OCI-LY1 (cell line): Measurements from ENCODE around the gene VEPH1.

ENCODE experiments used
- H2AFZ ChIP-seq: fragments of 200-600 bp; sonication (generic), shearing (Covaris generic); 2 replicates; pipeline ENCODE4 v1.6.0; 2014; ENCODE audit warnings: antibody characterized with exemption, mild to moderate bottlenecking, low read length
- H3F3A ChIP-seq: fragments of 200-600 bp; sonication (generic), shearing (Covaris generic); 2 replicates; pipeline ENCODE4 v1.6.0; 2014; ENCODE audit warnings: mild to moderate bottlenecking, antibody characterized with exemption, low read length, moderate library complexity; ENCODE audit not compliant: insufficient read depth
- H3K27ac ChIP-seq: fragments of 200-600 bp; sonication (generic); 2 replicates; pipeline ENCODE4 v1.5.1; 2014; ENCODE audit warnings: low read length, mixed run types, mild to moderate bottlenecking, low read depth; ENCODE audit not compliant: poor library complexity, severe bottlenecking
- H3K27me3 ChIP-seq: fragments of 200-600 bp; sonication (generic); 2 replicates; pipeline ENCODE4 v1.6.0; 2014; ENCODE audit warnings: antibody characterized with exemption, mild to moderate bottlenecking, low read length, moderate library complexity; ENCODE audit not compliant: insufficient read depth
- H3K36me3 ChIP-seq: fragments of 200-600 bp; sonication (generic); 2 replicates; pipeline ENCODE4 v1.6.1; 2014; ENCODE audit warnings: mild to moderate bottlenecking, antibody characterized with exemption, low read length, moderate library complexity, mixed read lengths; ENCODE audit not compliant: insufficient read depth
- H3K4me1 ChIP-seq: fragments of 200-600 bp; sonication (generic); 2 replicates; pipeline ENCODE4 v1.5.1; 2014; ENCODE audit warnings: mild to moderate bottlenecking, low read length, moderate library complexity; ENCODE audit not compliant: insufficient read depth, severe bottlenecking
- H3K4me2 ChIP-seq: fragments of 200-600 bp; sonication (generic), shearing (Covaris generic); 2 replicates; pipeline ENCODE4 v1.6.1; 2014; ENCODE audit warnings: low read length
- H3K4me3 ChIP-seq: fragments of 200-600 bp; sonication (generic); 2 replicates; pipeline ENCODE4 v1.5.1; 2014; ENCODE audit warnings: low read length, low read depth, mild to moderate bottlenecking, mixed read lengths; ENCODE audit not compliant: poor library complexity, severe bottlenecking
- H3K79me2 ChIP-seq: fragments of 200-600 bp; shearing (Covaris generic); 2 replicates; pipeline ENCODE4 v1.6.1; 2016; ENCODE audit warnings: mixed run types, low read length, mixed read lengths; ENCODE audit not compliant: insufficient read depth
- H3K9ac ChIP-seq: fragments of 200-600 bp; sonication (generic), shearing (Covaris generic); 2 replicates; pipeline ENCODE4 v1.6.1; 2014; ENCODE audit warnings: mild to moderate bottlenecking, low read length, mixed read lengths
- H3K9me2 ChIP-seq: fragments of 200-600 bp; sonication (generic), shearing (Covaris generic); 2 replicates; pipeline ENCODE4 v1.6.1; 2014; ENCODE audit warnings: low read depth, mild to moderate bottlenecking, low read length, mixed read lengths
- H3K9me3 ChIP-seq: fragments of 200-600 bp; shearing (Covaris generic); 2 replicates; pipeline ENCODE4 v1.6.1; 2014; ENCODE audit warnings: low read length, mixed read lengths
- H4K20me1 ChIP-seq: fragments of 200-600 bp; sonication (generic), shearing (Covaris generic); 2 replicates; pipeline ENCODE4 v1.6.0; 2016; ENCODE audit warnings: mild to moderate bottlenecking, low read length; ENCODE audit not compliant: insufficient read depth
- CTCF ChIP-seq: fragments of 200-600 bp; sonication (generic), shearing (Covaris generic); IDR thresholded peaks from 2 replicates; pipeline ENCODE4 v1.5.1; 2017; ENCODE audit warnings: mild to moderate bottlenecking, antibody characterized with exemption, low read length, moderate library complexity, mixed read lengths
- EZH2 ChIP-seq: fragments of 200-600 bp; sonication (generic), shearing (Covaris generic); IDR thresholded peaks from 2 replicates; pipeline ENCODE4 v1.8.0; 2017; ENCODE audit warnings: borderline replicate concordance, mixed run types, mild to moderate bottlenecking, antibody characterized with exemption, low read length, moderate library complexity, mixed read lengths

VEPH1 gene

GRCh38 chr3:157531771-157532170 lies 28.6 kb upstream of the VEPH1 start:
- Histone ChIP-seq H2AFZ (no peak overlapping the region), H3K9me2 (no peaks in the 10 kb centered on the region), H3K4me2 (no peak overlapping the region), H3K36me3 (no peaks in the 10 kb centered on the region), H3F3A (no peaks in the 10 kb centered on the region), H3K4me1 (no peaks in the 10 kb centered on the region), H3K4me3 (no peak overlapping the region), H3K79me2 (no peaks in the 10 kb centered on the region), H3K27me3 (no peaks in the 10 kb centered on the region), H4K20me1 (no peaks in the 10 kb centered on the region), H3K9ac (no peak overlapping the region), H3K9me3 (no peaks in the 10 kb centered on the region), H3K27ac (no peak overlapping the region)
- no peak for TF ChIP-seq CTCF
- no peak for TF ChIP-seq EZH2

- no peaks in the 10 kb centered on the region for H3K9me2 ChIP-seq
- no peak overlapping the region for H3K27ac ChIP-seq
- H3K79me2 ChIP-seq, result no peaks in the 10 kb centered on the region
- no peaks in the 10 kb centered on the region for H3K27me3 ChIP-seq
- no peak overlapping the region for H3K4me2 ChIP-seq
- TF ChIP-seq CTCF (no peak), EZH2 (no peak)
- H3F3A ChIP-seq, result no peaks in the 10 kb centered on the region
- no peaks in the 10 kb centered on the region for H3K9me3 ChIP-seq
- no peaks in the 10 kb centered on the region for H3K36me3 ChIP-seq
- H3K4me1 ChIP-seq, result no peaks in the 10 kb centered on the region
- no peaks in the 10 kb centered on the region for H4K20me1 ChIP-seq
- no peak overlapping the region for H3K4me3 ChIP-seq
- no peak overlapping the region for H3K9ac ChIP-seq
- H2AFZ ChIP-seq, result no peak overlapping the region
These were observed 28.1 kb upstream of the VEPH1 start for GRCh38 chr3:157531301-157531660.

DNA sequence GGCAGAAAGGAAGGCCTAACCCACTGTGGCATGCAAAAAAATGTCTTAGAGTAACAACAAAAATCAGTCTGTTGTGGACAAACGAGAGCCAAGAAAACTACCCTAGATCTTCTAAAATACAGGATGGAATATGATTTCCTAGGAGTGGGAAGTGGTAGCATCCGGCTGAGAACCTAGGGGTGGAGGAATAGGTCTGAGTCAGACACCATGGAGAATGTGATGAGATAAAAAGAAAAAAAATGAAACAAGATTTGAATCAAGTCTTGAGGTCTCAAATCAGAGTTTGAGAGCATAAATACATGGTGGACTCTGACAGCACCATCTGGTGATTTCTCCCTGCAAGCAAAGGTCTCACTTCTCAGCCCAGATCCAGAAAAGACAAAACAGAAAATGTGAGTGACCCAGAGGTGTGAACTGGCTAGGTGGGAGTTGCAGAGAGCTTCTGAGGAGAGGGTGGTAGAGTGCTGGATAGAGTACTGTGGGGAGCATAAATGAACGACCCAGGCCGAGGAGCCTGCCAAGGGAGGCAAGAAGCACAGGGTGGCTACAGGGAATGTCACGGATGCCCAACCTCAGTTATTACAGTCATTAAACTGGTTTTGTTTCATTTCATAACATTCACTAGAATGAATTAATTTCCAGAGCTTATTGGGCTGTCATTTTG lies 27.6 kb upstream of the VEPH1 start:
- no peaks in the 10 kb centered on the region for H3K79me2 ChIP-seq
- no peaks in the 10 kb centered on the region for H3K4me1 ChIP-seq
- no peak overlapping the region for H3K9ac ChIP-seq
- TF ChIP-seq EZH2, result no peak
- TF ChIP-seq CTCF, result no peak
- no peaks in the 10 kb centered on the region for H3K9me3 ChIP-seq
- no peak overlapping the region for H3K27ac ChIP-seq
- H3K4me2 ChIP-seq, result no peak overlapping the region
- H3K36me3 ChIP-seq, result no peaks in the 10 kb centered on the region
- H3K27me3 ChIP-seq, result no peaks in the 10 kb centered on the region
- no peaks in the 10 kb centered on the region for H3K9me2 ChIP-seq
- H3F3A ChIP-seq, result no peaks in the 10 kb centered on the region
- no peak overlapping the region for H2AFZ ChIP-seq
- no peaks in the 10 kb centered on the region for H4K20me1 ChIP-seq
- H3K4me3 ChIP-seq, result no peak overlapping the region
